T follicular helper cell (primary cell): ENCODE measurements around the gene CFAP97D2.
"Not testable (repeated sequence)": the region's sequence is repeated elsewhere in the genome, so short reads cannot be mapped to it uniquely, and the experiment has no call there.

ENCODE experiments used
- DNase-seq: peaks from one replicate; pipeline ENCODE4 v3.0.0-alpha.2; 2020; ENCODE audit warnings: low read depth
- total RNA-seq, 2 experiments: gene quantifications; one replicate each; lab custom pipeline; 2026; lab: John Stamatoyannopoulos, UW

Gene CFAP97D2
- total RNA-seq, result 0 to 0.06 reads per million in 2 experiments

- DNase-seq, result no peak
Observed at GRCh38 chr13:114179087-114179658, at the start of gene CFAP97D2. Gene CFAP97D2, plus strand, starts transcription at chr13:114179257. Its CDS starts 74 bp downstream, at chr13:114179331.

- no peak for DNase-seq
Observed at GRCh38 chr13:114129649-114130062, 49.4 kb upstream of the CFAP97D2 start.

- DNase-seq, result no peak
Observed at GRCh38 chr13:114130131-114130836, 48.8 kb upstream of the CFAP97D2 start.

GRCh38 chr13:114130837-114131582, 48.0 kb upstream of the CFAP97D2 start:
- peak; percentile 56 for DNase-seq

- DNase-seq, result peak; percentile 30
Observed at GRCh38 chr13:114131583-114132418, 47.3 kb upstream of the CFAP97D2 start.

- peak; percentile 45 for DNase-seq
Observed at GRCh38 chr13:114132419-114133121, 46.5 kb upstream of the CFAP97D2 start, which contains the start of gene RASA3. Gene RASA3, minus strand, starts transcription at chr13:114132623. Its CDS starts 134 bp downstream, at chr13:114132489.

GRCh38 chr13:114133126-114133525, 45.9 kb upstream of the CFAP97D2 start:
- not testable (repeated sequence) for DNase-seq

GRCh38 chr13:114133552-114133951, 45.5 kb upstream of the CFAP97D2 start:
- not testable (repeated sequence) for DNase-seq

GRCh38 chr13:114134111-114134943, 44.7 kb upstream of the CFAP97D2 start:
- DNase-seq, result no peak

- DNase-seq, result no peak
Observed at GRCh38 chr13:114134944-114135610, 44.0 kb upstream of the CFAP97D2 start.

GRCh38 chr13:114135731-114136171, 43.3 kb upstream of the CFAP97D2 start:
- DNase-seq, result no peak

- DNase-seq, result no peak
Observed at GRCh38 chr13:114136576-114136975, 42.5 kb upstream of the CFAP97D2 start.

- DNase-seq, result peak; percentile 29
Observed at GRCh38 chr13:114140131-114140905, 38.7 kb upstream of the CFAP97D2 start.

GRCh38 chr13:114140906-114141250, 38.2 kb upstream of the CFAP97D2 start:
- DNase-seq, result no peak

GRCh38 chr13:114141261-114141996, 37.6 kb upstream of the CFAP97D2 start:
- no peak for DNase-seq

GRCh38 chr13:114142137-114142550, 36.9 kb upstream of the CFAP97D2 start:
- DNase-seq, result no peak

- peak; percentile 59 for DNase-seq
Observed at GRCh38 chr13:114142640-114143490, 36.2 kb upstream of the CFAP97D2 start.
